ENCODE data around the gene KRT35. TPM values are rescaled to one million over a fixed set of nuclear protein-coding genes. Genes with fewer than 3 reads are reported as not detected.

Gene KRT35
- total RNA-seq, 1 experiment from 2014 or later: not detected

DNA sequence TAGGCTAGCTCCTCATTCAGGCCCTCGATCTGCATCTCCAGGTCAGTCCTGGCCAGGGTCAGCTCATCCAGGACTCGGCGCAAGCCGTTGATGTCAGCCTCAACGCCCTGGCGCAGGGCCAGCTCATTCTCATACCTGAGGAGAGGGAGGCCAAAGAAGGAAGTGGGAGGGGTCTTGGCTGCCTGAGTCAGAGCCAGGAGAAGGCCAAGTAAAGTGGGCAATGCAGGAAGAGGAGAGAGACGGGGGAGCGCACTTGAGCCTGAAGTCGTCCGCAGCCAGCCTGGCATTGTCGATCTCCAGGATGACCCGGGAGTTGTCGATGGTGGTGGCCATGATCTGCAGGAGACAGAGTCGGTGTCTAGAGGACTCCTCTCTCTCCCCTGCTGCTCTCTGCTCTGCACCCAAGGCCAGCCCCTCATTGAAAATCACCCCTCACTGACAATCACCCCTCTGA, 35.9 kb upstream of the KRT35 start:
- peaks cover 31 to 61% of the 10 kb centered on the region in 2 experiments for H3K4me1 ChIP-seq (ENCODE audit: control insufficient read depth in 1 of 2, insufficient read depth in 2 of 2, low read length in 2 of 2)
- no peak for DNase-seq (ENCODE audit: low read depth, low spot score)

More for the DNA sequence above, 35.9 kb upstream of the KRT35 start:
- ChIA-PET POLR2A (no interaction called here), RAD21 (ENCODE audit: low non-redundant PET in 1 of 2, low total read pairs in 2 of 2, uncharacterized antibody in 2 of 2, unreplicated experiment in 2 of 2) (no interaction called here), CTCF (interaction anchor here (1.2 to 1.9 kb wide), 2 partner anchors 14 to 32 kb away, joined by 3 to 4 read pairs; no protein-coding TSS in a partner anchor)
- intact Hi-C loops (cut with micrococcal nuclease): no loop called here
- BruUV-seq (replicated peaks): no TSS peak
- no peak overlapping the region for H3K27ac ChIP-seq (ENCODE audit: low read depth, low read length)
- no peak overlapping the region for H3K4me2 ChIP-seq (ENCODE audit: low read length)
- H4K20me1 ChIP-seq (ENCODE audit: insufficient read depth): no peaks in the 10 kb centered on the region
- no peaks in the 10 kb centered on the region for H3K9me3 ChIP-seq (ENCODE audit: control insufficient read depth in 1 of 2, insufficient read depth in 1 of 2, low read depth in 1 of 2, low read length in 2 of 2)
- ATAC-seq: no peak
- H3K36me3 ChIP-seq (ENCODE audit: control insufficient read depth in 1 of 2, insufficient read depth in 2 of 2, low read length in 2 of 2): 0 out of 4 replicates have a peak, but pooled peaks cover 0 to 5% of the 10 kb centered on the region in 2 experiments
- no peaks in the 10 kb centered on the region for H3K9me2 ChIP-seq (ENCODE audit: insufficient read depth)
- H2AFZ ChIP-seq (ENCODE audit: low read depth, low read length, poor library complexity, severe bottlenecking): no peak overlapping the region
- H3K27me3 ChIP-seq (ENCODE audit: insufficient read depth, low read length): no peaks in the 10 kb centered on the region
- H3K4me3 ChIP-seq (replicated peaks in 1 of 2; ENCODE audit: low read depth in 1 of 2, low read length in 2 of 2): no peak overlapping the region
- no peak overlapping the region for H3K9ac ChIP-seq (ENCODE audit: low read length)
- no peaks in the 10 kb centered on the region for H3K79me2 ChIP-seq (ENCODE audit: insufficient read depth, low read length)
- TF ChIP-seq, protein P1, sequence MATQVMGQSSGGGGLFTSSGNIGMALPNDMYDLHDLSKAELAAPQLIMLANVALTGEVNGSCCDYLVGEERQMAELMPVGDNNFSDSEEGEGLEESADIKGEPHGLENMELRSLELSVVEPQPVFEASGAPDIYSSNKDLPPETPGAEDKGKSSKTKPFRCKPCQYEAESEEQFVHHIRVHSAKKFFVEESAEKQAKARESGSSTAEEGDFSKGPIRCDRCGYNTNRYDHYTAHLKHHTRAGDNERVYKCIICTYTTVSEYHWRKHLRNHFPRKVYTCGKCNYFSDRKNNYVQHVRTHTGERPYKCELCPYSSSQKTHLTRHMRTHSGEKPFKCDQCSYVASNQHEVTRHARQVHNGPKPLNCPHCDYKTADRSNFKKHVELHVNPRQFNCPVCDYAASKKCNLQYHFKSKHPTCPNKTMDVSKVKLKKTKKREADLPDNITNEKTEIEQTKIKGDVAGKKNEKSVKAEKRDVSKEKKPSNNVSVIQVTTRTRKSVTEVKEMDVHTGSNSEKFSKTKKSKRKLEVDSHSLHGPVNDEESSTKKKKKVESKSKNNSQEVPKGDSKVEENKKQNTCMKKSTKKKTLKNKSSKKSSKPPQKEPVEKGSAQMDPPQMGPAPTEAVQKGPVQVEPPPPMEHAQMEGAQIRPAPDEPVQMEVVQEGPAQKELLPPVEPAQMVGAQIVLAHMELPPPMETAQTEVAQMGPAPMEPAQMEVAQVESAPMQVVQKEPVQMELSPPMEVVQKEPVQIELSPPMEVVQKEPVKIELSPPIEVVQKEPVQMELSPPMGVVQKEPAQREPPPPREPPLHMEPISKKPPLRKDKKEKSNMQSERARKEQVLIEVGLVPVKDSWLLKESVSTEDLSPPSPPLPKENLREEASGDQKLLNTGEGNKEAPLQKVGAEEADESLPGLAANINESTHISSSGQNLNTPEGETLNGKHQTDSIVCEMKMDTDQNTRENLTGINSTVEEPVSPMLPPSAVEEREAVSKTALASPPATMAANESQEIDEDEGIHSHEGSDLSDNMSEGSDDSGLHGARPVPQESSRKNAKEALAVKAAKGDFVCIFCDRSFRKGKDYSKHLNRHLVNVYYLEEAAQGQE (IDR thresholded peaks at IDR 0.05; ENCODE audit: low read depth): no peak
- TF ChIP-seq FOSL1 (IDR thresholded peaks at IDR 0.05; ENCODE audit: low read depth): no peak
- TF ChIP-seq JUND (IDR thresholded peaks at IDR 0.05): no peak
- TF ChIP-seq POLR2A (IDR thresholded peaks at IDR 0.05; ENCODE audit: borderline replicate concordance, extremely low read depth, insufficient read depth, insufficient read length): no peak
- no peak for TF ChIP-seq TCF7L2 (IDR thresholded peaks at IDR 0.05; ENCODE audit: borderline replicate concordance, extremely low read depth, insufficient read depth, insufficient read length)
- no peak for TF ChIP-seq YY1 (IDR thresholded peaks at IDR 0.05; ENCODE audit: extremely low read depth, insufficient replicate concordance, low read depth, low read length)
- no peak for TF ChIP-seq EGR1 (IDR thresholded peaks at IDR 0.05; ENCODE audit: low read depth)
- TF ChIP-seq ELF1 (IDR thresholded peaks at IDR 0.05; ENCODE audit: borderline replicate concordance, low read depth): no peak
- TF ChIP-seq SP1 (IDR thresholded peaks at IDR 0.05; ENCODE audit: low read depth): no peak
- no peak for TF ChIP-seq EZH2phosphoT487 (IDR thresholded peaks at IDR 0.05; ENCODE audit: borderline replicate concordance)
- TF ChIP-seq SIN3A (IDR thresholded peaks at IDR 0.05; ENCODE audit: low read depth): no peak

Data from HCT116 (cell line).